ENCODE results near the gene LAMA5. TPM values are rescaled to one million over a fixed set of nuclear protein-coding genes. Genes with fewer than 3 reads are reported as not detected.

The LAMA5 gene
- total RNA-seq, 2 donors from 2014 or later: 315 to 369 TPM

GRCh38 chr20:62302341-62303061, 64.6 kb downstream of the LAMA5 start, which contains the start of gene ADRM1:
TSS of gene ADRM1 (plus strand) at chr20:62302997. CDS start at chr20:62303569, 572 bp downstream.
- peak within 1 kb of the TSS; percentile 87 for H3K4me3 Mint-ChIP-seq
- no peaks in the 10 kb centered on the region for H3K27me3 Mint-ChIP-seq (ENCODE audit: insufficient read depth)
- Histone ChIP-seq H3K27ac (ENCODE audit: low read depth, low read length) (peak within 1 kb of the TSS; percentile 96), H3K36me3 (ENCODE audit: control insufficient read depth, insufficient read depth, low read length) (peaks cover 38% of the 10 kb centered on the region), H3K4me3 (ENCODE audit: low read length) (peak within 1 kb of the TSS; percentile 98), H3K4me1 (ENCODE audit: control insufficient read depth, insufficient read depth, low read length) (peaks cover 13% of the 10 kb centered on the region), H3K27me3 (ENCODE audit: control insufficient read depth, insufficient read depth, low read length, poor library complexity, severe bottlenecking) (no peaks in the 10 kb centered on the region), H3K9ac (ENCODE audit: extremely low read depth, low read length, poor library complexity, severe bottlenecking) (peak within 1 kb of the TSS; percentile 84), H3K9me3 (ENCODE audit: control insufficient read depth, low read length) (no peaks in the 10 kb centered on the region)
- peak; percentile 94 for TF ChIP-seq CTCF (conservative IDR thresholded peaks at IDR 0.05)
- H3K4me1 Mint-ChIP-seq: peaks cover 14% of the 10 kb centered on the region
- peak; percentile 99 for DNase-seq
- peak within 1 kb of the TSS; percentile 94 for H3K27ac Mint-ChIP-seq
- H3K9me3 Mint-ChIP-seq: peaks cover 1% of the 10 kb centered on the region
- WGBS, 2 experiments (ENCODE audit: insufficient coverage in 1 of 2, insufficient read length in 1 of 2): 0 to 4% methylated on average over 22 to 81 of the region's 81 CpGs
- H3K36me3 Mint-ChIP-seq (ENCODE audit: low read depth): peaks cover 22% of the 10 kb centered on the region

- WGBS, 2 experiments (ENCODE audit: insufficient coverage in 1 of 2, insufficient read length in 1 of 2): 10 to 13% methylated on average over 17 to 21 of the region's 24 CpGs
- H3K9ac ChIP-seq (ENCODE audit: extremely low read depth, low read length, poor library complexity, severe bottlenecking): peak overlapping the region; percentile 80
- peak overlapping the region; percentile 91 for H3K27ac Mint-ChIP-seq
These were observed 65.3 kb downstream of the LAMA5 start for GRCh38 chr20:62301773-62302340.

More at GRCh38 chr20:62301773-62302340, 65.3 kb downstream of the LAMA5 start:
- peak overlapping the region; percentile 81 for H3K4me3 ChIP-seq (ENCODE audit: low read length)
- TF ChIP-seq CTCF (conservative IDR thresholded peaks at IDR 0.05): peak; percentile 93
- Mint-ChIP-seq H3K27me3 (ENCODE audit: insufficient read depth) (no peaks in the 10 kb centered on the region), H3K4me3 (peak overlapping the region; percentile 87), H3K36me3 (ENCODE audit: low read depth) (peaks cover 22% of the 10 kb centered on the region), H3K9me3 (peaks cover 1% of the 10 kb centered on the region), H3K4me1 (peaks cover 14% of the 10 kb centered on the region)
- peak; percentile 97 for DNase-seq
- no peaks in the 10 kb centered on the region for H3K9me3 ChIP-seq (ENCODE audit: control insufficient read depth, low read length)
- H3K4me1 ChIP-seq (ENCODE audit: control insufficient read depth, insufficient read depth, low read length): peaks cover 13% of the 10 kb centered on the region
- peaks cover 33% of the 10 kb centered on the region for H3K36me3 ChIP-seq (ENCODE audit: control insufficient read depth, insufficient read depth, low read length)
- no peaks in the 10 kb centered on the region for H3K27me3 ChIP-seq (ENCODE audit: control insufficient read depth, insufficient read depth, low read length, poor library complexity, severe bottlenecking)
- H3K27ac ChIP-seq (ENCODE audit: low read depth, low read length): peak overlapping the region; percentile 96

All from endodermal cell (in vitro differentiated cells).